ENCODE results near the gene SPHK1.

DNA sequence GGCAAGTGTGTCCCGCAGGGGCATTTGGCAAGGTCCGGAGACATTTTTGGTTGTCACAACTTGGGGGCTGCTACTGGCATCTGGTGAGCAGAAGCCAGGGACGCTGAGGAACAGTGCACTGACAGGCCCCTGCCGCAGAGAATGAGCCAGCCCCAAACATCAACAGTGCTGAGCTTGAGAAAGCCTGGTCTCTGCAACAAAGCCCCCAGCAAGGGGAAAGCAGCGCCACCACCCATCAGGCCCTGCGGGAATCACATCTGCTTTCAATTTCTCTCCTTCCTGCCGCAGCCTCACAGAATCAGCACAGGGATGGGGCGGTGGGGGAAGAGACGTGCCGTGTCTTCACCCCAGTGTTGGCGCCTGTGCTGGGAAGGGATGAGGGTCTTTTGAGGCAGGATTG is 15.9 kb upstream of the SPHK1 start:
- TF ChIP-seq, protein P1, sequence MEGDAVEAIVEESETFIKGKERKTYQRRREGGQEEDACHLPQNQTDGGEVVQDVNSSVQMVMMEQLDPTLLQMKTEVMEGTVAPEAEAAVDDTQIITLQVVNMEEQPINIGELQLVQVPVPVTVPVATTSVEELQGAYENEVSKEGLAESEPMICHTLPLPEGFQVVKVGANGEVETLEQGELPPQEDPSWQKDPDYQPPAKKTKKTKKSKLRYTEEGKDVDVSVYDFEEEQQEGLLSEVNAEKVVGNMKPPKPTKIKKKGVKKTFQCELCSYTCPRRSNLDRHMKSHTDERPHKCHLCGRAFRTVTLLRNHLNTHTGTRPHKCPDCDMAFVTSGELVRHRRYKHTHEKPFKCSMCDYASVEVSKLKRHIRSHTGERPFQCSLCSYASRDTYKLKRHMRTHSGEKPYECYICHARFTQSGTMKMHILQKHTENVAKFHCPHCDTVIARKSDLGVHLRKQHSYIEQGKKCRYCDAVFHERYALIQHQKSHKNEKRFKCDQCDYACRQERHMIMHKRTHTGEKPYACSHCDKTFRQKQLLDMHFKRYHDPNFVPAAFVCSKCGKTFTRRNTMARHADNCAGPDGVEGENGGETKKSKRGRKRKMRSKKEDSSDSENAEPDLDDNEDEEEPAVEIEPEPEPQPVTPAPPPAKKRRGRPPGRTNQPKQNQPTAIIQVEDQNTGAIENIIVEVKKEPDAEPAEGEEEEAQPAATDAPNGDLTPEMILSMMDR (IDR thresholded peaks at IDR 0.05 in 4 of 5, conservative IDR thresholded peaks at IDR 0.05 in 1 of 5), result no peak
- no peak for TF ChIP-seq POLR2A (IDR thresholded peaks at IDR 0.05)

Measured in gastrocnemius medialis (tissue), 4 donors.